K562 treated with DMSO at 1 percent for 4 hours (cell line): ENCODE measurements around the gene C2CD4A. TPM values are rescaled to one million over a fixed set of nuclear protein-coding genes. Genes with fewer than 3 reads are reported as not detected.

Source experiments
- total RNA-seq: library from RNA; unstranded; fragments of 300-600 nt; gene quantifications from 2 replicates; pipeline ENCODE4 v1.2.3, GENCODE V29; 2022; ENCODE audit not compliant: insufficient read depth

C2CD4A gene
- not detected in 2 replicates for total RNA-seq

DNA sequence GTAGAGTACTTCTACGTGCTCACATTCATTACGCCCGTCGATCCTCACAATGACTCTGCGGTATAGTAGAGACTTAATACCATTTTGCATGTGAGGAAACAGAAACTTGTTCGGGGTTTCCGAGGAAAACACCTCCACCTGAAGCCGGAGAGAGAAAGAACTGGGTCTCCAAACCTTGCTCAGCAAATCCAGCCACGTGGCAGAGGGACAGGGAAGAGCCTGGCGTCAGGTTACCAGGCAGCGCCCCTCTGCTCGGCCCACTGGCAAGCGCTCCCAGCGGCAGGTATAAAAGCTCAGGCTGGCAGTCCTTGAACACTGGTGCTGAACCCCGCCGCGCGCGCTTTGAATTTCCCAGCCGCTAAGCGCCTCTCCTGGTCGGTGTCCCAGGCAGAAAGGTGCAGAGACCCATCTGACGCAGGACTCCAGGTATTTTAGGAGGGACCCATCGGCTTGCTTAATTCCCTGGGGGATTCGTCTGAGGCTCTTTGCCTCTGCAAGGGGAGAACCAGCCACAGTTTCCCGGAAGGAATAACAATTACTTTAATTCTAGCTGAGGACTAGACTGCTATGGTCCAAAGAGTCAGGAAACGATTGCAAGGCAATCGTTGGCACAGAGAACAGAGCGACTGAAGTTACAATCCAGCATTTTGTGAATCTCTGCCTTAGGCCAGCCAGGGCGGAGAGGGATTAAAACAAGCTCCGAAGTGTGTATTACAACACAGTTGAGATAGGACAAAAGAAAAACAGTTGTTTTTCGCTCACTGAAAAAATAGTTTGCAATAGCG is at the start of gene C2CD4A:
Gene C2CD4A (plus strand): TSS at position 315 of the 785 bp plus-strand sequence. CDS start 637 bp downstream, outside the sequence.

DNA sequence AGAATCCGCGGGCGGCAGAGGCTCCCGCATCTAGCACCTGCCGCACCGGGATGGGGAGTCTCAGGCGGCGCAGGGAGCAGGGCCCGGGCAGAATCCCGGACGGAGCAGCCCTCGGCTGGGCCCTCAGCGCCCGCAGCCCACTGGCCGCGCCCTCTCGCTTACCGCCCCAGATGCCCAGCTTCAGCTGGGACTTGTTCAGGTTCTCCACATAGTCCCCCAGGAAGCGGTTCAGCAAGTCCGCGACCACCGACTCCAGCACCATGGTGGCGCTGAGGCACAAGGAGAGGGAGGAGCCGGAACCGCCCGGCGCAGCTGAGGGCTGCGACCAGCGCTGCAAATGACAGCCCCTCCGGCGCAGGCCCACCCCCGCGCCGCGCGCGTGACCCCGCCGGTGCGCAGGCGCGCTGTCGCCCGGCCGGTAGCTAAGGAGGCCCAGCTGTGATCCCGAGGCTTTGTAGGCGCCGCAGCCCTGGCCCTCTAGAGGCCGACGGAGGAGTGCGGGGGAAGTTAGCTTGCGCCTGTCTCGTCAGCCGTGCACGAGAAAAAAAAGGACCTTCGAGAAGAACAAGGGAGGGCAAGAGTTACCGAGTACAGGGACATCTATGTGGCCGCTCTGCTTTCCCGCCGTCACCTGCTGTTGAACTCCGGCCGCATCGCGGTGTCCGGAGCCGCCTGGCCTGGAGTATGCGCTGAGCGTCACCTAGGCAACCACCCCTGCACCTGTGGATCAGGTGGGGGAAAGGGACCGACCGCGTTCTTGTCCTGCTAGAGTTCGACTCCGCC is 6.5 kb upstream of the C2CD4A start, which contains the start of gene VPS13C:
Gene VPS13C (minus strand): TSS at position 335 of the 783 bp plus-strand sequence. CDS start 73 bp downstream, at position 262.

Other genes with a start within 250 kb of the C2CD4A start
- 8.3 and 11.2 TPM in 2 replicates for gene VPS13C, start 6.5 kb upstream of the C2CD4A start, total RNA-seq
- gene C2CD4B, start 98.3 kb downstream of the C2CD4A start, total RNA-seq = 1.8 TPM in 1 of 2 replicates, not detected in the other